ENCODE results near the gene ELOVL5. TPM values are rescaled to one million over a fixed set of nuclear protein-coding genes. Genes with fewer than 3 reads are reported as not detected.

ELOVL5 gene
- total RNA-seq, 1 donor from 2014 or later = 52.8 TPM

- FAIRE-seq (no peak), DNase-seq (ENCODE audit: low read depth) (no peak)
- Histone ChIP-seq H3K4me1 (ENCODE audit: insufficient read depth, low read length) (no peaks in the 10 kb centered on the region), H3K9me3 (ENCODE audit: insufficient read depth, low read depth, low read length) (no peaks in the 10 kb centered on the region), H3K27ac (ENCODE audit: low read depth, low read length) (no peak overlapping the region), H3K4me2 (ENCODE audit: low read length) (no peak overlapping the region), H3K36me3 (ENCODE audit: insufficient read depth, low read length) (no peaks in the 10 kb centered on the region), H3K27me3 (ENCODE audit: insufficient read depth, low read length) (no peaks in the 10 kb centered on the region), H4K20me1 (ENCODE audit: insufficient read depth, low read length) (no peaks in the 10 kb centered on the region), H3K9ac (ENCODE audit: low read length) (no peak overlapping the region), H3K79me2 (ENCODE audit: insufficient read depth, low read length) (no peaks in the 10 kb centered on the region), H2AFZ (ENCODE audit: low read depth, low read length) (no peak overlapping the region), H3K4me3 (ENCODE audit: insufficient read depth, low read depth, low read length) (no peak overlapping the region)
- Mint-ChIP-seq H3K4me1 (ENCODE audit: low read depth, unreplicated experiment) (no peaks in the 10 kb centered on the region), H3K27ac (ENCODE audit: unreplicated experiment) (no peak overlapping the region), H3K27me3 (ENCODE audit: low read depth, unreplicated experiment) (peaks cover 5% of the 10 kb centered on the region), H3K36me3 (ENCODE audit: low read depth, unreplicated experiment) (no peaks in the 10 kb centered on the region), H3K9me3 (ENCODE audit: unreplicated experiment) (no peaks in the 10 kb centered on the region), H3K4me3 (ENCODE audit: unreplicated experiment) (no peak overlapping the region)
- TF ChIP-seq EZH2 (IDR thresholded peaks at IDR 0.05; ENCODE audit: insufficient read depth, low read length) = no peak
- TF ChIP-seq, protein P1, sequence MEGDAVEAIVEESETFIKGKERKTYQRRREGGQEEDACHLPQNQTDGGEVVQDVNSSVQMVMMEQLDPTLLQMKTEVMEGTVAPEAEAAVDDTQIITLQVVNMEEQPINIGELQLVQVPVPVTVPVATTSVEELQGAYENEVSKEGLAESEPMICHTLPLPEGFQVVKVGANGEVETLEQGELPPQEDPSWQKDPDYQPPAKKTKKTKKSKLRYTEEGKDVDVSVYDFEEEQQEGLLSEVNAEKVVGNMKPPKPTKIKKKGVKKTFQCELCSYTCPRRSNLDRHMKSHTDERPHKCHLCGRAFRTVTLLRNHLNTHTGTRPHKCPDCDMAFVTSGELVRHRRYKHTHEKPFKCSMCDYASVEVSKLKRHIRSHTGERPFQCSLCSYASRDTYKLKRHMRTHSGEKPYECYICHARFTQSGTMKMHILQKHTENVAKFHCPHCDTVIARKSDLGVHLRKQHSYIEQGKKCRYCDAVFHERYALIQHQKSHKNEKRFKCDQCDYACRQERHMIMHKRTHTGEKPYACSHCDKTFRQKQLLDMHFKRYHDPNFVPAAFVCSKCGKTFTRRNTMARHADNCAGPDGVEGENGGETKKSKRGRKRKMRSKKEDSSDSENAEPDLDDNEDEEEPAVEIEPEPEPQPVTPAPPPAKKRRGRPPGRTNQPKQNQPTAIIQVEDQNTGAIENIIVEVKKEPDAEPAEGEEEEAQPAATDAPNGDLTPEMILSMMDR (IDR thresholded peaks at IDR 0.05; ENCODE audit: insufficient read depth, low read depth, low read length) = no peak
These were observed 120.9 kb downstream of the ELOVL5 start for GRCh38 chr6:53227847-53228246.

DNA sequence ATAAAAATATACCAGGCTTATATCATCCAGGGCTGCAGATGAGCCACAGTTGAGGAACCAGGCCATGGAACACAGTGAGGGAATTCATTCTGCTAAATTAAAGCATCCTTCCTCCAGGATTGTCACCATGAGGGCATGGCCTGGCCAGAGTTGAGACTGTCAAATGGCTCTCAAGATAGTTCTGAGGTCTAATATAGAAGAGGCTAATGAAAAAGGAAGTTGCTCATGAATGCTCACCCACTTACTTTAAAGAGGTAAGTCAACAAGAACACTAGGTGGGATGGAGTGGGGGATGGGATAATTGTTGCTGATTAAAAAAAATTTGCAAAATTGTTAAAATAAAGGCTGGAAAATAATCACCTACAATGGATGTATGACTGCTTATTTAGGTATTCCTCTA is 128.1 kb downstream of the ELOVL5 start:
- Histone ChIP-seq H3K4me1 (ENCODE audit: insufficient read depth, low read length) (no peaks in the 10 kb centered on the region), H3K4me3 (ENCODE audit: insufficient read depth, low read depth, low read length) (no peak overlapping the region), H3K4me2 (ENCODE audit: low read length) (no peak overlapping the region), H3K36me3 (ENCODE audit: insufficient read depth, low read length) (no peaks in the 10 kb centered on the region), H4K20me1 (ENCODE audit: insufficient read depth, low read length) (no peaks in the 10 kb centered on the region), H3K27me3 (ENCODE audit: insufficient read depth, low read length) (no peaks in the 10 kb centered on the region), H3K79me2 (ENCODE audit: insufficient read depth, low read length) (no peaks in the 10 kb centered on the region), H3K27ac (ENCODE audit: low read depth, low read length) (no peak overlapping the region), H3K9me3 (ENCODE audit: insufficient read depth, low read depth, low read length) (no peaks in the 10 kb centered on the region), H2AFZ (ENCODE audit: low read depth, low read length) (no peak overlapping the region), H3K9ac (ENCODE audit: low read length) (no peak overlapping the region)
- DNase-seq (ENCODE audit: low read depth) = no peak
- Mint-ChIP-seq H3K36me3 (ENCODE audit: low read depth, unreplicated experiment) (no peaks in the 10 kb centered on the region), H3K4me3 (ENCODE audit: unreplicated experiment) (no peak overlapping the region), H3K9me3 (ENCODE audit: unreplicated experiment) (peaks cover 2% of the 10 kb centered on the region), H3K4me1 (ENCODE audit: low read depth, unreplicated experiment) (no peaks in the 10 kb centered on the region), H3K27ac (ENCODE audit: unreplicated experiment) (no peak overlapping the region), H3K27me3 (ENCODE audit: low read depth, unreplicated experiment) (peaks cover 3% of the 10 kb centered on the region)
- TF ChIP-seq, protein P1 (IDR thresholded peaks at IDR 0.05; ENCODE audit: insufficient read depth, low read depth, low read length) = no peak
- no peak for TF ChIP-seq EZH2 (IDR thresholded peaks at IDR 0.05; ENCODE audit: insufficient read depth, low read length)
- FAIRE-seq = no peak

Small RNA genes within 50 kb of the gene (microRNA-seq; reads per million reads assigned to microRNA genes)
- gene MIR5685 = not detected

Other genes starting within 250 kb of the ELOVL5 start
- not detected in 2 replicates for gene GCM1, start 200.1 kb downstream of the ELOVL5 start, total RNA-seq
- gene GCLC, start 196.2 kb upstream of the ELOVL5 start, total RNA-seq = 26.9 and 31.6 TPM in 2 replicates

Data from astrocyte (in vitro differentiated cells and primary cell).